NCI-H2029 treated with DMSO at 0.1 percent for 48 hours (cell line): Measurements from ENCODE around the gene UBE2O.

Experiments used
- DNase-seq: peaks from one replicate; lab custom pipeline; 2025; lab: John Stamatoyannopoulos, UW

UBE2O gene

GRCh38 chr17:76485569-76485968, 32.6 kb upstream of the UBE2O start:
- DNase-seq: peak; percentile 20

- no peak for DNase-seq
Measured at GRCh38 chr17:76484228-76484725, 31.3 kb upstream of the UBE2O start.

DNA sequence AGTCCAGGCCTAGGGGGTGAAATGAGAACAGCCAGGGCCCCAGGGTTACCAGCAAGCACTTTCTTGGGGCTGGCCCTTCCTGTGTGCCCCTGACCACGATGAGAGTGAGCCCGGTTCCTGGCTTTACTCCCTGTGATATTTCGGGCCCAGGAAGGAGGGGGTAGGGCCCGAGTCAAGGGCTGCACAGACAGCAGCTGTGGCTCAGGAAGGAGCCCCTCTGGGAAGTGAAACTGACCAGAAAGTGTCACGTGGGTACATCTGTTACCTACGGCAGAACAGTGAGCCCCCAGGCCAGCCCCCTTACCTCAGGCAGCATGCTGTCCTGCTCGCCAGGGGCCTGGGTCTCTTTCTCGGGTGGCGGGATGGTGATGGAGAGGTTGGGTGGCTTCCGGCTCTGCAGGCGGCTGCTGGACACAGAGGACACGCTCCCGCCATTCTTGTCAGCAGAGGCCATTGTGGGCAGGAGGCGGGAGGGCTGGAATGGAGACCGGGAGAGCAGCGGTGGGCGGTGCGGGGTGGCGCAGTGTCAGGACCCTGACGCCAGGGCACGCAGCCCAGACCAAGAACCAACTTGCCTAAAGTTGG, 28.2 kb upstream of the UBE2O start:
- DNase-seq: no peak

DNA sequence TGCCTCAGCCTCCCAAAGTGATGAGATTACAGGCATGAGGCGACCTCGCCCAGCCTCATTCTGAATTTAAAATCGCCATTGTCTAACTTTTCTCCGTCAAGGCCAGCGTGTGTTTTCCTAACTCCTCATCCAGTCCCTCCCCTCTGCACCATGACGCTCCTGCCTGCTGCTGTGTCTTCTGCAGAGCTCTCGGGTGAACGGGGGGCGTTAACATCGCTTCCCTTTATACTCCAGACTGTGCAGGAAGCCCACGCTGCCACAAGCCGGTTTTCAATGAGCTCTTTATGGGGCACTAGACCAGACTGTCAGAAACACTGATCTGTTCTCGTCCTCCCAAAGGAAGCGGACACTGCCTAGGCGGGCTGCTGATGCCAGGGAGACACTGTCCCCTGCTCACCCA, 27.7 kb upstream of the UBE2O start:
- DNase-seq: no peak

GRCh38 chr17:76479515-76480060, 26.6 kb upstream of the UBE2O start:
- DNase-seq: no peak

DNA sequence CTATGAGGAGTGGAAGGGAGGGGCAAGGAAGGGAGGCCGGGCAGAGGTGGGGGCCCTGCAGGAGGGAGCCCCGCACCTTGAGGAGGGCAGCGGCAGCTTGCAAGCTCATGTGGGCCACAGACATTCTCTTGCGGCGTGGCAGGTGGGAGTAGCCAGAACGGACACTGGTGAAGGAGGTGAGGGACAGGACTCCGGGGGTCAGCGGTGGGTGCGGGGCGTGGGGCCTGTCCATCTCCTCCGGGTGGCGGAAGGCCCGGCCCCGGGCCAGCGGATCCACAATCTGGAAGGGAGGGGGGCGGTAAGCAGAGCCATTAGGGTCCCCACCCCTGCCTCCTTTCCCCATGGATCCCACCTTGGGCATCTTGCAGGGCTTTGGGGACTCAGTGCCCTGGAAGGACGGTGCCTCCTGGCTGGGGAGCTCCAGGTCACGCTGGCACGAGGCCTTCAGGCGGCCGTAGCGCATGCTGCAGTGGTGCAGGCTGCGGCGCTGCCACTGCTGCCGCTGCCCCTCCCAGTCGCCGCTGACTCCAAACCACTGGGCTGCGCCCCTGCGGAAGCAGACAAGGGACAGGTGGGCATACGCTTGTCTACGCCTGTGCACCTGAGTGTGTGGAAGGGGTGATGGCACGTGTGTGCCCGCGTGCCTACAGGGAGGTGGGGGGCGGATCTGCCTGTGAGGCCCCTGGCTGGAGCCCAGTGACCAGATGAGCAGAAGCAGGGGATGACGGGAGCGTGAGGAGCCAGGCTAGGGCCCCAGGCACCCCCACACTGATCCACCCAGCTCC, 26.0 kb upstream of the UBE2O start:
- DNase-seq: no peak

DNA sequence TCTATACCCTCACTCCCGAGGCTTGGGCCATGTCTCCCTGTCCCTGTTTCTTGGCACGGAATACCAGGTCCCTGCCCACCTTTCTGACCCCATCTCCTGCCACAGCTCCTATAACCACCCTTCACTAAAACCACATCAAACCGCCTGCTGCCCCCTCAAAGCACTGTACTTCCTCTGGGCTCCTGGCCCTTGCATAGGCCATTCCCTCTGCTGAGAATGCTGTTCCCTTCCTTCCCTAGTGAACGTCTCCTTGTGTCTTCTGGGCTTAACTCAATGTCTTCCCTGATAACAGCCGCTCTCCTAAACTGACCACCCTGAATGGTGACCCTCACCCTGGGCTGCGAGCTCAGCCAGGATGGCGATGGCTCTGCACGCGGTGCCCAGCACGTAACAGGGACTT, 25.1 kb upstream of the UBE2O start:
- no peak for DNase-seq

- no peak for DNase-seq
Measured at GRCh38 chr17:76477576-76477975, 24.6 kb upstream of the UBE2O start.

DNA sequence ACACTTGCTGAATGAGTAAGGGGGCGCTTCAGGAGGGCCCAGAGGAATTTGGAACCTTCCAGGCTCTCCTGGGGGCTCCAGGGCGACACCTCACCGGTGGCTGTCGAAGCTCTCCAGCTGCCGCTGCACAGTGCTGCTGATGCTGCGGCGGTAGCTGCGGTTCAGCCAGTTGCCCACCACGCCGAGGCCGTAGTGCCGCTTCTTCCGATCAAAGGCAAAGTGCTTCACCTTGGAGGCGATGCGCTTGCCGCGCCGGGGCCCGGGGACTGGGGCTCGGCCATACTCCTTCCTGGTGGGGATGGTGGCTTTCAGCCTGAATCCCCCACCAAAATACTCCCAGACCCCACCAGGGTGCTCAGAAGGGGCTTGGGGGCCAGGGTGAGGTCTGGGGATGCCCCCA, 23.8 kb upstream of the UBE2O start:
- no peak for DNase-seq

DNA sequence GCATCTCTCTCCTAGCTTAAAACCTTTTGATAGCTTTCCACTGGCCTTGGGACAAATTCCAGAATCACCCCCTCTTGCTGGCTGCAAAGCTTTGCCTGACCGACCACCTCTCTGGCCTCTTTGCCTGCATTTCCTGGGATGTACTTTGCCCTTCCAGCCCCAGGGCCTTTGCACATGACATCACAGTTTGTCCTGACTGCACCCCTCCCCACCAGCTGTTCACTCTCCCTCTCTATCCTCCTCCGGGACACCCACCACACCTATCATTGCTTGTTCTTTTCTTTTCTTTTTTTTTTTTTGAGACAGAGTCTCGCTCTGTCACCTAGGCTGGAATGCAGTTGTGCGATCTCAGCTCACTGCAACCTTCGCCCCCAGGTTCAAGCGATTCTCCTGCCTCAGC, 22.4 kb upstream of the UBE2O start:
- no peak for DNase-seq

GRCh38 chr17:76474894-76475293, 21.9 kb upstream of the UBE2O start:
- DNase-seq: no peak

GRCh38 chr17:76474238-76474637, 21.3 kb upstream of the UBE2O start:
- DNase-seq: no peak

DNA sequence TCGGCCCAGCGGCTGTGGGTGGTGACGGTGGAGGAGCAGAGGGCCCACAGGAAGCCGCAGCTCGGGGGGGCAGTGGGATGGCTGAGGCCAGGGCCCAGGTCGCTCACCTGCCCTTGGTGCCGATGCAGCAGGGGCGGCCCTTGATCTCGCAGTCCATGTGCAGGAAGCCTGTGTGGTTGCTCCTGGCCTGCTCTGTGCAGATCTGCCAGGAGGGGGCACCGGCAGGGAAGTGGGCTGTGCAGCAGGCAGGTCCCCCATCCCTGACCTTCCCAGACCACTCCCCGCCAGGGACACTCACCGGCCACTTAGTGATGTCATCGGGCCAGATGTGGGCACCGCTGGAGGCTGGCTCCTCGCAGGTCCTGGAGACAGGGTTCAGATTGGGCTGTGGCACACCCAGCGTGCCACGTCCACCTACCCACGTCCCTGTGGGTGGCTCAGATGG, 20.6 kb upstream of the UBE2O start:
- no peak for DNase-seq

DNA sequence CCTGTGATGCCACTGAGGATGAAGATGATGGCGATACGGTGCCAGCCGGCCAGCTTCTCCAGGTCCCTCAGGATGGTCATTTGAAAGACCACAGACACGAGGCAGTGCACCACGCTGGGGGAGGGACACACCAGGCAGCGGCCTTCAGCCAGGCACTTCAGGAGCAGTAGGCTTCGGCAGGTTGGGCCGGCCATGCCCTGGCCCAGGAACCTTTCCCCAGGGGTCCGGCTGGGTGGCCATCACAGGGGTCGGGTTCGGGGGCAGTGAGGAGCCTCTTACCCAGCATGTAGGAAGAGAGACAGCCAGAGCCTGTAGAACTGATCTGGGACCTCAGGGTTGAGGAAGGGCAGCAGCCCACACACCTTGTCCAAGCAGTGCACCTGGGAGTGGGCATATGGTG, 19.8 kb upstream of the UBE2O start:
- no peak for DNase-seq

DNA sequence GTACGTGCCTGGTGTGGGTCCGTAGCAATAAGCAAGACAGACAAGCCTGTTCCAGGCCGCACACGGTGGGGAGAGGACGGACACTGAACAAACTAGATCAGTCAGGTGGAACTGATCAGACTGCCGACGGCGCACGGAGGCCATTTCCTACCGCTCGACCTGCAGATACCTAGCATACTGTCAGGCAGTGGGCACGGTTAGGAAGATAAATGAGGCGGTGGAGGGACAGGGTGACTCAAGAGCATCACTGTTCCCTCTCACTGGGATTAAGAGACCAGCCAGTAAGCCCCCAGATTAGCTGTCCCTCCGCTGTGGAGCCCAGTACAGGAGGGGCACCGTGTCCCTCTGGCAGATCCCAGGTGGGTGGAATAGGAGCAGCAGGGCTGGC, 19.3 kb upstream of the UBE2O start:
- DNase-seq: no peak

DNA sequence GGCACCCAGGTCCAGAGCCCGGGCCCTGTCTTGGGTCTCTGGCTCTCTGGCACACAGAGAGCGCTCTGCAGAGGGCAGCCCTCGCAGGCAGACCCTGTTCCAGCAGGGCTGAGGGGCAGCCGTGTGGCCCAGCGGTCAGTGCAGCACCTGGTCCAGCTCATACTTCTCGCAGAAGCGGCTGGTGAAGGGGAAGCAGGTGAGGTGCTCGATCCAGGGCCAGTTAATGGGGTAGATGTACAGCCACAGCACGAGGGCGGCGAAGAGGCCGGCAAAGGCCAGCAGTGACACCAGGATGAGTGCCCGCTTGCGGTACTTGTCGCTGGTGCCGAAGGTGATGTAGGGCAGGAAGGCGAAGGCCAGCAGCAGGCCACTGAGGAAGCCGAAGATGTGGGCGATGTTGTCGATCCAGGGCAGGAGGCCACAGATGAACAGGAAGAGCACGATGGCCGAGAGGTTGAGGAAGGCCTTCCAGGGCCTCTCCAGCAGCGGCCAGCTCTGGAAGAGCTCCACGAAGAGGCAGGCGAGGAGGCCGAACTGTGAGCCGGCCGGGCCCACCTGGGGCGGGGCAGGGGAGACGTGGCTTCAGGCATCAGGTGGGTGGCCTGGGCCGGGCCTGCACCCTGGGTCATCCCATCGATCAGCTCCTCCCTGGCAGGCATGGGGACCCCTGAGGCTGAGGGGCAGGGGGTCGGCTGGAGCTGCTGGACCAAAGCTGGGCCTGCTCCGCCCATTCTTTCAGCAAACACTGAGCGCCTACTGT, 18.7 kb upstream of the UBE2O start:
- no peak for DNase-seq

GRCh38 chr17:76469991-76470739, 17.2 kb upstream of the UBE2O start:
- no peak for DNase-seq

DNA sequence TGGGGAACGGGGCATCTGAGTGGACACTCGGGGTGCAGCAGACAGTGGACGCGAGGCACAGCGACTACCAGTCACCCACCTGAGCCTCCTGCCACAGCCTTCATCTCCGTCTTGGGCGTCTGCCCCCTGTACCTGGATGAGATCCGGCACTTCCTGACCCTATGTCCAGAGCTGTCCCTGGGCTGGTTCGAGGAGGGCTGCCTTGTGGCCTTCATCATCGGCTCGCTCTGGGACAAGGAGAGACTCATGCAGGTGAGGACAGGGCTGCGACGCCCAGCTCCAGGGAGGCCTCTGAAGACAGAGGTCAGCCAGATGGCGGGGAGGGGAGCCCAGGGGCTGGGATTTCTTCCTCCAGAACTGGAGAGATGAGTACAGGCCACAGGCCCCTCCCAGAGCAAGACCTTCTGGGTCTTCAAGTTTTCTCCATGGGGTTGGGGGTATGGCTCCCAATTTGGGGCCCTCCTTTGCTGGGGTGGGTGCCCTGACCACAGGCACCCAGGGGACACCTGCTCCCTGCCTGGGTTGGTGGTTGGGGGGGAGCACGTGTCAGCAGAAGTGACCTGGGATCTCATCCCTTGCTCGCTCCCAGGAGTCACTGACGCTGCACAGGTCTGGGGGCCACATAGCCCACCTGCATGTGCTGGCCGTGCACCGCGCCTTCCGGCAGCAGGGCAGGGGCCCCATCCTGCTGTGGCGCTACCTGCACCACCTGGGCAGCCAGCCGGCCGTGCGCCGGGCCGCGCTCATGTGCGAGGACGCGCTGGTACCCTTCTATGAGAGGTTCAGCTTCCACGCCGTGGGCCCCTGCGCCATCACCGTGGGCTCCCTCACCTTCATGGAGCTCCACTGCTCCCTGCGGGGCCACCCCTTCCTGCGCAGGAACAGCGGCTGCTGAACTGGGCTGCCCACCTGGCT, 16.4 kb upstream of the UBE2O start:
- no peak for DNase-seq

- DNase-seq: no peak
Measured at GRCh38 chr17:76468634-76469010, 15.7 kb upstream of the UBE2O start.

DNA sequence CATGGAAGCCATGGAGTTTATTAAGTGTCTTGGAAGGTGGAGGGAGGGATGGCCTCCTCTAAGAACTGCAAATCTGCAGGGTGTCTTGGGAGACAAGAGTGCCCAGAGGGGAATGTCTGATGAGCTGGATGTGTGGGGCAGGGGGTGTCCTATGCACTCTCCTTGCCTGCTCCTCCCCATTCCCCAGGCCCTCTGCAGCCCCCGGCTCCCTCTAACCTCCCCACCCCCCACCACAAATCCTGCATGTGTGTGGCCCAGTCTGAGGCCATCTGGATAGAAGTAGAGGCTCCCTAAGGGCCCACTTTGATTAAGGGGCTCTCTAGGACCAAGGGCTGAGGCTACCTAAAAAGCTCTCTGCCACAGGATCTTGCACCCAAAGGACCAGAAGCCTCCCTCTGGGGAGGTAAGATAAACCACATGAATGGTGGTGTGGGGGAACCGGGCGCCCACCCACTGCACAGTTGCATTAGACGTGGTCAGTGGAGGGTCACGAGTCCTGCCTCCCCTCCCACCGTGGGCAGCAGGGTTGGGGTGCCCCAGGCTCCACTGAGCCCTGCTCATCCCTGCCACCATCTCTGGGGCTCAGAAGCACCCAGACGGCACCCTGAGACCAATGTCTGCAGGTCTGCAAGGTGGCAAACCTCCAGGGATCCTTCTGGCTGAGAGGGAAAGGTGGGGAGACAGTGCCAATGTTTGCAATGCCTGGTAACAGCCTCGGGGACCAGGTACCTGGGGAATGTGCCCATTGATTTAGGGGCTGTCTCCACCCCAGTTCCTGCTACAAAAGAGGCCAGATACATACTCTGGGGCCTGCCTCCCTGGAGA, 15.1 kb upstream of the UBE2O start:
- no peak for DNase-seq
